ENCODE data around the gene IQSEC3.
"Not testable (repeated sequence)": the region's sequence is repeated elsewhere in the genome, so short reads cannot be mapped to it uniquely, and the experiment has no call there.

Gene IQSEC3

DNA sequence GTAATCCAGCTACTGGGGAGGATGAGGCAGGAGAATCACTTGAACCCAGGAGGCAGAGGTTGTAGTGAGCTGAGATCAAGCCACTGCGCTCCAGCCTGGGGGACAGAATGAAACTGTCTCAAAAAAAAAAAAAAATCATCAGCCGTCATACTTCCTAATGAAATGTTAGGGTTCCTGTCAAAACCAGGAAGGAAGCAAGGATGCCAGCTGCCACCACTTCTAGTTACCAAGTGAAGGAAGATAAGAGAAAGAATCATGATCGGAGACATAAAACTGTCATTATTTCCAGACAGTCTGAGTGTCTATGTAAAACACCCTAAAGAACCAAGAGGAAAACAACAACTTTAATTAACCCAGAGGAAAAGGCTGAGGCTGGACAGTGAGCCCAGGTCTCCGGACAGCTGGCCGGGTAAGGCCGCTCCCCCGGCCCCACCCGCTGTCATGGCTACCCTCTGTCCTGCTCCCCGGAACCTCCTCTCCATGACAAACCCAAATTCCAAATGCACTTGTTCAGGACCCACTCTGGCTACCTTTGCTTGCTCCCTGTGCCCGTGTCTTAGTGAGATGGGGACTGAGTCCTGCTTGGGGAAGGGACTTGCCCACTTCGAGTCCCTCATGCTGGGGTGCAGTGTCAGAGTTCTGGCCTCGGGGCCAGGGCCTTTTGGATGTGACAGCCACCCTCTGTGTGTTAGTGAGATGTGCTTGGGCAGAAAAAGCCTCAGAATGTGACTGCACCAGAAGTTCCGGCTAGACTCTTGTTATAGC, 118.4 kb downstream of the IQSEC3 start:
- DNase-seq, result no peak

DNA sequence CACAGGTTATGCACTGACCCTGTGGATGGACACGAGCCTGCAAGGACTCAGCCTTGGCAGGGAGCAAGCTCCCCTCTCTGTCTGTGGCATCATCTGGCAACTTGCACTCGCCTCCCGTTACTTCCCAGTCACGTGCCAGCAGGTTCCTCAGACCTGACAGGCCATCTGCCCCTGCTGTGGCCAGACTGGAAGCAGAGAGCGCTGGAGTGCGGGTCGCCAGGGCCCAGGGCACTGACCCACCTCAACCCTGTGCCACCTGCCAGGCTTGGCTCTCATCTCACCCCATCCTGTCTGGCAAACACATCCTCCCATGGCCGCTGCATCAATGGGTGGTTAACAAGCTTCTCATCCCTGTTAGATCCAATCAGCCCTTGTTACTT, 119.0 kb downstream of the IQSEC3 start:
- DNase-seq, result no peak

DNA sequence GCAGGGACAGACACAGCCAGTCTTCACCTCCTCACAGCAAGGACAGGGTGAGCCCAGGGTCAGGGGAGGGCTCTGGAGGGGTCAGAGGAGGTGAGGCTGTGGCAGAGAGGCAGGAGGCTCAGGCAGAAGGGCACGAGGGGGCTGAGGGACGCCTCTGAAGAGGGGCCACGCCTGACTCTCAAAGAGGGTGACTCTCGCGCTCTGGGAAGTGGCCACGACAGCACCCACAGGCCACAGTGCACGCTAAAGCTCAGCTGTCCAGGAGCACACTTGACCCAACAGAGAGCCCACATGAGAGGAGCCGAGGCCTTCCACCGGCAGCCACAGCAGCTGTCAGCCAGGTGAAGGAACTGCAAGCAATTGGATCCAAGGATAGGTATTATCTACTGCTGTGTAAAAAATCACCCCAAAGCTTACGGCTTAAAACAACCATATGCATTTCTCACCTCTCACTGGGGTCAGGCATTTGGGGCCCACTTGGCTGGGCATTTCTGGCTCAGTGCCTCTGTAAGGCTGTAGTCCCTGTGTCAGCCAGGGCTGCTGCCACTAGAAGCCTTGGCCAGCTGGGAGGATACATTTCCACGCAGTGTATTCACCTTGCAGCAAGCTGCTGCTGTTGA, 119.5 kb downstream of the IQSEC3 start:
- no peak for DNase-seq

DNA sequence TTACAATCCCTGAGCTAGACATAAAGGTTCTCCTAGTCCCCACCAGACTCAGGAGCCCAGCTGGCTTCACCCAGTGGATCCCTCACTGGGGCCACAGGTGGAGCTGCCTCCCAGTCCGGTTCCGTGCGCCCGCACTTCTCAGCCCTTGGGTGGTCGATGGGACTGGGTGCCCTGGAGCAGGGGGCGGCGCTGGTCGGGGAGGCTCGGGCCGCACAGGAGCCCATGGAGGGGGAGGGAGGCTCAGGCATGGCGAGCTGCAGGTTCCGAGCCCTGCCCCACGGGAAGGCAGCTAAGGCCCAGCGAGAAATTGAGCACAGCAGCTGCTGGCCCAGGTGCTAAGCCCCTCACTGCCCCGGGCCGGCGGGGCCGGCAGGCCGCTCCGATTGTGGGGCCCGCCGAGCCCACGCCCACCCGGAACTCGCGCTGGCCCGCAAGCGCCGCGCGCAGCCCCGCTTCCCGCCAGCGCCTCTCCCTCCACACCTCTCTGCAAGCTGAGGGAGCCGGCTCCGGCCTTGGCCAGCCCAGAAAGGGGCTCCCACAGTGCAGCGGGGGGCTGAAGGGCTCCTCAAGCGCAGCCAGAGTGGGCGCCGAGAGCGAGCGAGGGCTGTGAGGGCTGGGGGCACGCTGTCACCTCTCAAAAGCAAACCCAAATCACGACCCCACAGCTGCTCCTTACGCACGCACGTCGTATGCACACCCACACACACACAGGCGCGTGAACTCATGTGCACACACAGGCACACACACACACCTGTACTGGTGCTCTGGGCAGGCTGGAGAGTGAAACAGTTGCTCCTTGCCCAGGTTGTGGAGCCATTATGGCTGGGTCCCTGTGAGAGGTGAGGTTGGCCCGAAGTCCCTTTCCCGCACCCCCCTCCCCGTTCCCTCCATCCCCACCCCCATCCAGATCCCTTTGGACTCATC, 121.7 kb downstream of the IQSEC3 start:
- DNase-seq, result not testable (repeated sequence)

DNA sequence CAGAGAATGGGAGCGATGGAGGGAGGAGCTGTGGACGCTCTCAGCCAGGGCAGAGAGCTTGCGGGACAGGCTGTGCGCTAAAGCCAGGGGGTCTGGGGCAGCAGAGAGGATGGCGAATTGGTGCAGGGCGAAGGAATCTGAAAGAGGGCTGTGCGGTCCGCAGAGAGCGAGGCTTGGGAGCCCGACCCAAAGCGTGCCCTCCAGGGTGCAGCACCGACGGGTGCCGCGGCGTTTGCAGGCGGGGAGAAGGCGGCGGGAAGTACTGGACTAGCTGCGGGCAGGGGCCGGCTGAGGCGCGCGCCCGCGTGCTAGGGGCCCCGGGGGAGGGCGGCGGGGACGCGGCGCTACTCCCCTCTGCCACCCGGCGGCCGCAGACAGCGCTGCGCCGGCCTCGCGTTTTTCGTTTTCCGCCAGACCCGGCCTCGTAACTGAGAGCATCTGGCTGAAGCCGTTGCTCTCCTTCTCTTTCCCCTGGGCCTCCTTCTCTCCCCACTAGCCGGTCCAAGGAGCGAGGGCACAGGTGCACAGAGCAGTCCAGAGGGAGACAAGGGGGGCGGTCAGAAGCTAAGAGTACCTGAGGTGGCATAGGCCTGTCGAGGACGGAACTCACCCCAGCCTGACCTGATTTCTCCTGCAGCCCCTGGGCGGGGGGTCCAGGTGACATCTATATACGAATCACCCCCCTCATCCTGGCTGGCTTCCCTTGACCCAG, 122.5 kb downstream of the IQSEC3 start:
- peak; percentile 68 for DNase-seq

DNA sequence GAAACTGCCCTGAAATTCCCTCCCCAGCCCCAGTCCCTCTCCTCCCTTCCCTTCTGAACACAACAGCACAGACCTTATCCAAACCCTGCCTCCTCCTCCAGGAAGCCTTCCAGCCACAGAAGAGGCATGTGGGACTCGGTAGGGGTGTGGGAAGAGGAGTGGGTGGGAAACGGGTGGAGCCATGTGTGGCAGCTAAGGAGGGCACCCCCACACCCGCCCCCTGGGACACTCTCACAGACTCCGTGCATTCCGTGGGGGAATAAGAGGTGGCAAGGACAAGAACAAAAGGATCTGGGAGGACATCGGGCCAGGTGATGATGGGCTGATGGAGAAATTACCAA, 123.0 kb downstream of the IQSEC3 start:
- no peak for DNase-seq

DNA sequence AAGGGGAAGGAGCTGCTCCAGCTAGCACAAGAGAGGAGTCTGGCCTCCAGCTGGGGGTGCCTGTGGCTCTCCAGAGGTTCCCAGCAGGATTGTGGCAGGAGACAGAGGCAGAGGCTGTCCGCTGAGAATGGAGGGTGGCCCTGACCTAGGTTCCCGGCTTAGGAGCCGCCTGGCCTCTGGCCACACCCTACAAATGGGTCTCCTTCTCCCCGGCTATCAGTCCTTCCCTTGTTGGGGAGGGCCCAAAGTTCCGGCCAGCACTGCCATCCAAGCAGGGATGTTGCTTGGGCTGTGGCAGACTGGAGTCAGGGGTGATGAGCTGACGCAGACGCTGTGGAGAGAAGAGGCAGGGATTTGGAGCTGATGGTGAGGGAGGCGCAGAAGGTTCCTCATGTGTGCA, 124.3 kb downstream of the IQSEC3 start:
- no peak for DNase-seq

DNA sequence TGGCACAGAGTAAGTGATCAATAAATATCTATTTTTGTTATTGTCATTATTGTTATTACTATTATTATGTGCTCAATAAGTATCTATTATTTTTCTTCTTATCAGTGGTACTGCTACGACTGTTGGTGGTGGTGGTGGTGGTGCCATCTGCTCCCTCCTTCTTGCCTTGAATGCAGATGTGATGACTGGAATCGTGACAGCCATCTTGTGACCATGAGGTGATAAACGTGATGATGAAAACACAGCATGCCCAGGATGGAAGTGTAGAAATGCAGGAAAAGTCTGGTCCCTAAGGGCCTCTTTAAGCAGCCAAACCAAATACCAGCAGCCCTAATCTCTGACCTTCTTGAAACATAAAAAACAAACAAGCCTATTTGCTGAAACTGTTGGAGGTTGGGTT, 125.0 kb downstream of the IQSEC3 start:
- DNase-seq, result no peak

DNA sequence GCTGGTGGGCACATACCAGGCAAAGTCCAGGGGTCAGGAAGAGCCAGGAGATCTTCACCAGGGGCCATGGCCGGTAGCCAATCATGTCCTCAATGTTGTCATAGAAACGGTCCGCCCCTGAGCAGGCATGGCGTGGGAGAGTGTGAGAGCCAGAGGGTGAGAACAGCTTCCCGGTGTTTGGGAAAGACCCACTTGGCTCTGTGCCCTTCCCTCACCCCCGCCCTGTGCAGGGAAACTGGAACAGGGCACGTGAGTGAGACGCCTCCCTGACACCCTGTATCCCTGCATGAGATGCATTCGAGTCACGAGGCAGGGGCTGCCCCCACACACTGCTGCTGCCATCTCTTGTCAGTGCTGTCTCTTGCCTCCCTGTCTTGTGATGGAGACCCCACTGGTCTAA, 126.7 kb downstream of the IQSEC3 start:
- DNase-seq, result no peak

DNA sequence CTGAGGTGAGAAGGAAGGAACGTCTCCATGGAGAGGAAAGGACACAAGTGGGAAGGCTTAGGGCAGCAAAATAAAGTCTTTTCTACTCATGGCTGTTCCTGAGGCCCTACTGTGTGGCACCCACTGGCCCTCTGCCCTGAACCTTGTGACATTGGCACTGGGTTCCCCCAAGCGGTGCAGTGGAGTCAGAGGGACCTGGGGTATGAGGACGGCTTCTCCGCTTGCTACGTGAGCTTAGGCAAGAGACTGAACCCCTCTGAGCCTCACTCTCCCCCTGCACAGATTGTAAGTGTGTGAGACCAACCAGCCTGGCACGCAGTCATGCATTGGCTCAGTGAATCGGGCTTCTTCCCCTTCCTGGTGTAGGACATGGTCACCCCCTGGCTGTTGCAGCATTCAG, 127.7 kb downstream of the IQSEC3 start:
- no peak for DNase-seq

DNA sequence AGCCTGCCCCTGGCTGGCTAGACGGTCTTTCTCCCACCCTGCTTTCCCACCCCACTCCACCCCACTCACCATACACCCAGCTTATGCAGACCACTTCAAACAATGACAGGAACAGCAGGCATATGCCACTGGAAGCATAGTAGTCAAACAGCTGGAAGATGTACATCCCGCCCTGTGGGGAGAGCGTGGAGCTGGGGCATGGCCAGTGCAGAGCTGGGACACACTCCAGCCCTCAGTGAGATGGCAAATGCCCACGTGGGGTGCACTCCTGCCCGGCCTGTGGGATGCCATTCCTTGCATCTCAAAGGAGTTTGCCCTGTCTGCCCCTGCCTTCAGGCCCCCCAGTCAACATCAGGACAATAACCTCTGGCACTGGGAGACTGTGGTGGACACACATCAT, 128.6 kb downstream of the IQSEC3 start:
- no peak for DNase-seq

DNA sequence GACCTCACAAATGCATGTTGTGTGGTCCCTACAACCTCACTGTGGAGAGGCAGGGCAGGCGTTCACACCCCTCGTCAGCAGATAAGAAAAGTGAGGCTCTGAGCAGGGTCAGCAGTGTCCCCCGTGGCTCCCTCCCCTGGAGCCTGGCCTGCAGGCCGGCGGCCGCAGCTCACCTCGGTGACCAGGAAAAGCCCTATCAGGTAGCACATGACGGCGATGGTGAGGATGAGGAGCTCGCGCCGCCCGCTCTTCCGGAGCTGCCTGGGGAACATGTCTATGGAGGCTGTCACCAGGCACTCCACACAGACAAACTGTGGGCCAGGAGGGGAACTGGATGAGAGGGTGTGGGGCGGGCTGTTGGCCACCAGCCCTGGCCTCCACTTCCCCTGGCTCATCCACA, 129.4 kb downstream of the IQSEC3 start:
- no peak for DNase-seq

DNA sequence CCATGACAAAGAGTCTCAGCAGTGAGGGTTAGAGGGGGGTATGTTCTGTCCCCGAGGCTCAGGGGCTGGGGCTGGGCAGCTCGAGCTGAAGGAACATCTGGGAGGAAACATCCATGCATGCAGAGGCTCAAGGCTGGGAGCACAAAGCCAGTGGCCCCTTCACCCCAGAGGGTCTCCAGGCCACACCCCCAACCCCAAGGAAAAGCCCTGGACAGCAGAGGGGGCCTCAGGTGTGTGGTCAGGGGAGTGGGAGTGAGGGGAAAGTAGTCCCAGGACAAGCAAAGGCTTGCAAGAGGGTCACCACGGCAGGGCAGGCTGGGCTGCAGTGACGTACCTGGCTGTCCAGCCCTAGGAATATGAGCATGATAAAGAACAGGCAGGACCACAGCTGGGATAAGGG, 129.9 kb downstream of the IQSEC3 start:
- DNase-seq, result no peak

DNA sequence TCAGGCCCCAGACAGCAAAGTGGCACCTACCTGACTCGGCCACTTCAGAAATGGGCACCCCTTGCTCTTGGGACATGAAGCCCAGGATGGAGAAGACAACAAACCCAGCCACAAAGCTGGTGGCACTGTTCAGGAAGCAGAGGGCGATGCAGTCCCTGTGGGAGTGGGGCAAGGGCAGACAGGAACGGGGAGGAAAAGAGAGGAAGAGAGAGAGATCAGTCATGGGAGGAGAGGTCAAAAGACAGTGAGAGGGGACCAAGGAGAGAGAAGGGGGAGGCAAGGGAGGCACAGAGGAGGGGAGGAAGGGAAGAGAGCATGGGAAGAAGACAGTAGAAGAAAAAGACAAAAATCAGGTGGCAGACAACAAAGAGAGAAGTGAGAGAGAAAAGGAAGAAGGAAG, 130.8 kb downstream of the IQSEC3 start:
- no peak for DNase-seq

DNA sequence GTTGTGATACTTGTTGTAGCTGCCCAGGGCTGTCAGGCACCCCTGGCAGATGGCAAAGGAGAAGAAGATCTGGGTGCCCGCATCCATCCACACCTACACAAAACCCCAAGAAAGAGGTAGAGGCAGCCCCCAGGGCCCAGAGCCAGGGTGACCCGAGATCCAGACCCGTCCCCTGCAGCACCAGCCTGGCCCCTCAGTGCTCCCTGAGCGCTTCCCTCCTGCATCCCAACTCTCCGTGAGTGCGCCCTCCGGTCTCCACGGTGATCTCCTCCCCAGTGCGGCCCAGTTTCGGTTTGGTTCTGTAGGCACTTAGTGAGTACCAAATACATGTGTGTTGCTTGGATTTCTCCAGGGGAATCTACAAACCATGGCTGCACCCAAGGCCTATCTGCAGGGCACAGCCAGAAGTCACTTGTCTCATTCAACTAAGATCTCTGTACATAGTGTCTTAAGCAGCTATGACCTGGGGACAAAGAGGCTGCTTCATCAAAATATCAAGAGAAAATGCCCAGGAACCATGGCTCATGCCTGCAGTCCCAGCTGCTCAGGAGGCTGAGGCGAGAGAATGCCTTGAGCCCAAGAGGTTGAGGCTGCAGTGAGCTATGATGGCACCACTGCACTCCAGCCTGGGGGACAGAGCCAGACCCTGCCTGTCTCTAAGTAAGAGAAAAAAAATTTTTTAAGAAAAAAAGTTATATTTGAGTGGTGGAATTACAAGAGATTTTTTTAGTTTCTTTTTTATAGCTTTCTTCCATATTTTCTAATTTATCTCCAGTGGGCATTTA, 131.5 kb downstream of the IQSEC3 start:
- no peak for DNase-seq

DNA sequence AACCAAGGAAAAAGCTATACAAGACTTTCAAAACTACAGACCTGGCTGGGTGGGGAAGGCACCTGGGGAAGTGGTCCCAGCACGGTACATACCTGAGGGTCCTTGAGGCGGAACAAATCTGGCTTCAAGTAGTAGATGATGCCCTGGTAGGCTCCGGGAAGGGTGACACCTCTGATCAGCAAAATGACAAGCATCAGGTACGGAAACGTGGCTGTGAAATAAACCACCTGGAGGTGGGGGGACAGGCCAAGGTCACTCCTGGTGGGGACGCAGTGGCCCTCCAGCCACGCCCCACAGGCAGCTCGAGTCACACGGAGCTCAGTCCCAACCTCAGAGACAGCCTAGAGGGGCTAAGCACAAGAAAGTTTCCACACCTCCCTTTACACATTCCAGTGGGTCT, 132.1 kb downstream of the IQSEC3 start:
- no peak for DNase-seq

DNA sequence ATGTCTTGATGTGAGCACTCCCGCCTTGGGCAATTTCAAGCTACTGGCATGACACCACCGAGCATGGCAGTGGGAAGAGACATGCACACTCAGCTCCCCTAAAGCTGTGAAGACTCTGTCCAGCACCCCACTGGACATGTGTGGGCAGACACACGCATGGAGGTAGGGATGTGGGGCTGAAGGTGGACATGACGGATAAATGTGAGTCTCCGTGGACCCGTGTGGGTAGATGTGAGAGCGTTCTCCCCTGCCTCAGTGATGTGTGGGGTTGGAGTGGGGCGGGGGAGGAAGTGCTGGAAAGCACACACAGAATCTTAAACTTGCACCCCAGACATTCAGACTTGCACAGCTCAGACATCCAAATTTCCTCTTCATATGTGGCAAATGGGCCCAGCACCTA, 134.8 kb downstream of the IQSEC3 start:
- no peak for DNase-seq

DNA sequence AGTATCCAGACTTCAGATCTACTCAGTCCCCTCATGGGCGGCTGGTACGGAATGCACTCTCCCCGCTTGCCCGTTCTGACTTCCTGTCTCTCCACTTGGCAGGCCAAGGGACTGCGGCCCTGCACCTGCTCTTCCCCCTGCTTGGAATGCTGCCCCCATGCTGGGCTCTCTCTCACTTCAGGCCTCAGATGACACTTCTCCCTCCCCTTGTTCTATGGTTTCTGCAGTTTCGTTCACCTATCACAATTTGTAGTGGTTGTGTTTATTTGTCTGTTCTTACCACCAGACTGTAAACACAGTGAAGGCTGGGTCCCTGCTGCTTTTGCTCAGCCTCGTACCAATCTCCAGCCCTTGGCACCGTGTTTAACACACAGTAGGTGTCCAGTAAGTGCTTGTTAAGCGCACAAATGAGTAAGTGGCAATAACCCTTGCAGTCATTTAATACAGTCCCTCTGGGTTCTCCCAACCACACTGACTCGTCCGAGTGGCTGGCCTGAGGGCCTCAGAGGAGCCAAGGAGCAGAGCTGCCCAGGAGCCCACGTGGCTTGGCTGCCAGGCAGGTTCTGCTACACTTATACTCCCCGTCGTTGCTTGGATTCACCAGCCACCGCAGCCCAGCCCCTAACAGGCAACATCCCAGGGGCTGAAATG, 135.6 kb downstream of the IQSEC3 start:
- no peak for DNase-seq

DNA sequence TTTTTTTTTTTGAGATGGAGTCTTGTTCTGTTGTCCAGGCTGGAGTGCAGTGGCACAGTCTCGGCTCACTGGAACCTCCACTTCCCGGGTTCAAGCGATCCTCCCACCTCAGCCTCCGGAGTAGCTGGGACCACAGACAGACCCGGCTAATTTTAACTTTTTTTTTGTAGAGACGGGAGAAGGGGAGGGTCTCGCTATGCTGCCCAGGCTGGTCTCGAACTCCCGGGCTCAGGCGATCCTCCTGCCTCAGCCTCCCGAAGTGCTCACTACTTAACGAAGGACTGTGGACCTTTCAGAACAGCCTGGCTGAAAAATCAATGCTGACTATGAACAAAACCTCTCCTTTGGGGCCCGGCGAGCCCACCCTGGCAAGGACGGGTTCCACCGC, 136.5 kb downstream of the IQSEC3 start:
- DNase-seq, result no peak

DNA sequence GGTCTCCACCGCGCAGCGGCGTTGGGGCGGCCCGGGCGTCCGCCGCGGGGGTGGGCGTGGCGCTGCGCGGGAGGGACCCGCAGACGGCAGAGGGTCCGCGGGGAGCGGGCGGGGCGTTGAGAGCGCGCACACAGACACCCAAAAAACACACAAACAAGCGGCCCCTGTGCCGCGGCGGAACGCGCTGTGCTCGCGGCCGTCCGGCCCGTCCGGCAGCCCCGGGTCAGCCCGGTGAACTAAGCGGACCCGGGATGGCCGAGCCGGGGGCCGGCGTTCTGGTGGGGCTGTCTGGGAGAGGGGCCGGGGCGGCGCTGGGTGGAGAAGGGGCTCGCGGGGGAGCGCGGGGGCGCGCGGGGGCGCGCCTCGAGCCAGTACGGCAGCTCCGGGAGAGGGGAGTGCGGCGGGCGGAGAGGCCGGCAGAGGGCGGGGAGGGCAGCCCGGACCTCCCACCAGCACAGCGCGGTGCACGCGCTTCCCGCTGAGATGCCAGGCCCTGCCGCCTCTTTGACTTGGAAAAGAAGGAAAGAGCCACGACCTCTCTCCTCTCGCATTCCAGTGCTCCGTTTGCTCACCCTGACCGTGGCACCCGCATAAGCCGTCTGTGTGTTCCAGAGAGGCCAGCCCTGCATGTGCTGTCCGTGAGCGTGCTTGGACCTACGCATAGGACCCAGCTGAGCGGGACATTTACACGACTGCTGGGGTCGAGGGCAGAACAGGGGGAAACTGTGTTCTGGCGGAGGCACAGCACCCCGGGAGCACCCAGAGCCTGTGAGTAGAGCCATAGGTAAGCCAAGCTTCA, 137.1 kb downstream of the IQSEC3 start:
- DNase-seq, result no peak

DNA sequence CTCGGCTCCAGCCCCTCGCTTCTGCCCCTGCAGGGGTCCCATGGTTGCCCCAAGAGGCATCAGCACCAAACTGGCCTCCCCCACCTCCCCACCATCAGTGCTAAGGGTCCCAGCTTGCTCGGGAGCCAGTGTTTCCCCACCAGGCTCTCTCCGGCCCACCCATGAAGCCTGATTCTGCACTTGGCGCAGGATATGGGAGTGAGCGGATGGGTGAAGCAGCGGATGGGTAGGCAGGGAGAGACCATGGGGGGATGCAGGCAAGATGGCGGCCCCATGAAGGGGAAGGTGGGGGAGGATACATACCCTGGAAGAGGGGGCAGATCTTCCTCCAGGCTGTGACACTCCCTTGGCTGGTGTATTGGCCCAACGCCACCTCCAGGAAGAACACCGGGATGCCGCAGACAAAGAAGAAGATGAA, 137.7 kb downstream of the IQSEC3 start:
- DNase-seq, result no peak

Measured in activated effector memory CD4-positive, alpha-beta T cell treated with anti-CD3 and anti-CD28 coated beads, Interleukin-2, amount 50 U/mL, for 16 hours (primary cell).